HL-60 (cell line): ENCODE measurements around the gene ABCC1.

Experiments used
- DNase-seq, 2 experiments: peaks; one replicate each; pipeline ENCODE4 v3.0.0-alpha.2; 2010 to 2020; ENCODE audit warnings: low read depth in 1 of 2, low spot score in 1 of 2
- H3K27ac ChIP-seq: fragments of 250-450 bp; sonication (Bioruptor Pico); replicated peaks from 2 replicates; pipeline ENCODE4 v1.5.1; 2020; ENCODE audit warnings: mild to moderate bottlenecking, moderate library complexity
- H3K27me3 ChIP-seq: fragments of 250-450 bp; sonication (Bioruptor Pico); 2 replicates; pipeline ENCODE4 v1.5.1; 2021; ENCODE audit warnings: mild to moderate bottlenecking, moderate library complexity; ENCODE audit not compliant: insufficient read depth, poor library complexity, severe bottlenecking
- H3K4me3 ChIP-seq: replicated peaks from 2 replicates; pipeline ENCODE4 v1.5.1; 2011; ENCODE audit warnings: mild to moderate bottlenecking, control low read depth, low read length; ENCODE audit not compliant: insufficient read depth
- GABPA ChIP-seq: IDR thresholded peaks from 2 replicates; pipeline ENCODE4 v1.6.1; 2012; ENCODE audit warnings: low read depth
- POLR2AphosphoS5 ChIP-seq: IDR thresholded peaks from 2 replicates; pipeline ENCODE4 v1.6.1; 2012; ENCODE audit warnings: low read depth
- SPI1 ChIP-seq: IDR thresholded peaks from 2 replicates; pipeline ENCODE4 v1.6.1; 2012; ENCODE audit warnings: low read depth, mild to moderate bottlenecking, borderline replicate concordance
- TF ChIP-seq, protein P1 (sequence below): IDR thresholded peaks from 2 replicates; pipeline ENCODE4 v1.6.1; 2012; ENCODE audit warnings: low read depth; ENCODE audit not compliant: insufficient replicate concordance
- TF ChIP-seq, protein P2 (sequence below): IDR thresholded peaks from one replicate; pipeline ENCODE4 v1.5.1; 2011; ENCODE audit warnings: low read length, control low read depth, inconsistent platforms; ENCODE audit not compliant: insufficient read depth

ABCC1 gene

DNA sequence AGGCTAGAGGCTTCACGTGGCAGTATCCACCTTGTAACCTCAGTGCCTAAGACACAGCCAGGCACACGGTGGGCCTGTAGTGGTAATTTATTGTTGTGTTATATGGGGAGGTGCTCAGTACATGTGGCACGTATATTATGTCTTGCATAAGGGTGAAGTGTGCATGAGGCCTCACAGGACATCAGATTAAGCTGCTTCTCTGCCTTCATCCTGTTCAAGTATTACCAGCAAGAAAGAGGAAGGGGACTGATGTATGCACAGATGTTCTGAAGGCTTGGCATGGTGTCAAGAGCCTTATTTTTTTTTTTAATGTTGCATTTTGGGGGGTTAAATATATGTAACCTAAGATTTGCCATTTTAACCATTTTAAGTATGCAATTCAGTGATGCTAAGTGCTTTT, 71.6 kb downstream of the ABCC1 start:
- TF ChIP-seq, protein P1, sequence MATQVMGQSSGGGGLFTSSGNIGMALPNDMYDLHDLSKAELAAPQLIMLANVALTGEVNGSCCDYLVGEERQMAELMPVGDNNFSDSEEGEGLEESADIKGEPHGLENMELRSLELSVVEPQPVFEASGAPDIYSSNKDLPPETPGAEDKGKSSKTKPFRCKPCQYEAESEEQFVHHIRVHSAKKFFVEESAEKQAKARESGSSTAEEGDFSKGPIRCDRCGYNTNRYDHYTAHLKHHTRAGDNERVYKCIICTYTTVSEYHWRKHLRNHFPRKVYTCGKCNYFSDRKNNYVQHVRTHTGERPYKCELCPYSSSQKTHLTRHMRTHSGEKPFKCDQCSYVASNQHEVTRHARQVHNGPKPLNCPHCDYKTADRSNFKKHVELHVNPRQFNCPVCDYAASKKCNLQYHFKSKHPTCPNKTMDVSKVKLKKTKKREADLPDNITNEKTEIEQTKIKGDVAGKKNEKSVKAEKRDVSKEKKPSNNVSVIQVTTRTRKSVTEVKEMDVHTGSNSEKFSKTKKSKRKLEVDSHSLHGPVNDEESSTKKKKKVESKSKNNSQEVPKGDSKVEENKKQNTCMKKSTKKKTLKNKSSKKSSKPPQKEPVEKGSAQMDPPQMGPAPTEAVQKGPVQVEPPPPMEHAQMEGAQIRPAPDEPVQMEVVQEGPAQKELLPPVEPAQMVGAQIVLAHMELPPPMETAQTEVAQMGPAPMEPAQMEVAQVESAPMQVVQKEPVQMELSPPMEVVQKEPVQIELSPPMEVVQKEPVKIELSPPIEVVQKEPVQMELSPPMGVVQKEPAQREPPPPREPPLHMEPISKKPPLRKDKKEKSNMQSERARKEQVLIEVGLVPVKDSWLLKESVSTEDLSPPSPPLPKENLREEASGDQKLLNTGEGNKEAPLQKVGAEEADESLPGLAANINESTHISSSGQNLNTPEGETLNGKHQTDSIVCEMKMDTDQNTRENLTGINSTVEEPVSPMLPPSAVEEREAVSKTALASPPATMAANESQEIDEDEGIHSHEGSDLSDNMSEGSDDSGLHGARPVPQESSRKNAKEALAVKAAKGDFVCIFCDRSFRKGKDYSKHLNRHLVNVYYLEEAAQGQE = no peak
- peak; percentile 22; the same call in 1 of the 2 replicates for TF ChIP-seq POLR2AphosphoS5
- TF ChIP-seq GABPA = no peak
- TF ChIP-seq SPI1 = peak; percentile 85
- TF ChIP-seq, protein P2, sequence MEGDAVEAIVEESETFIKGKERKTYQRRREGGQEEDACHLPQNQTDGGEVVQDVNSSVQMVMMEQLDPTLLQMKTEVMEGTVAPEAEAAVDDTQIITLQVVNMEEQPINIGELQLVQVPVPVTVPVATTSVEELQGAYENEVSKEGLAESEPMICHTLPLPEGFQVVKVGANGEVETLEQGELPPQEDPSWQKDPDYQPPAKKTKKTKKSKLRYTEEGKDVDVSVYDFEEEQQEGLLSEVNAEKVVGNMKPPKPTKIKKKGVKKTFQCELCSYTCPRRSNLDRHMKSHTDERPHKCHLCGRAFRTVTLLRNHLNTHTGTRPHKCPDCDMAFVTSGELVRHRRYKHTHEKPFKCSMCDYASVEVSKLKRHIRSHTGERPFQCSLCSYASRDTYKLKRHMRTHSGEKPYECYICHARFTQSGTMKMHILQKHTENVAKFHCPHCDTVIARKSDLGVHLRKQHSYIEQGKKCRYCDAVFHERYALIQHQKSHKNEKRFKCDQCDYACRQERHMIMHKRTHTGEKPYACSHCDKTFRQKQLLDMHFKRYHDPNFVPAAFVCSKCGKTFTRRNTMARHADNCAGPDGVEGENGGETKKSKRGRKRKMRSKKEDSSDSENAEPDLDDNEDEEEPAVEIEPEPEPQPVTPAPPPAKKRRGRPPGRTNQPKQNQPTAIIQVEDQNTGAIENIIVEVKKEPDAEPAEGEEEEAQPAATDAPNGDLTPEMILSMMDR = no peak
- DNase-seq = peak in 1 of 2 experiments; percentile 39
- 0 out of 2 replicates have a peak overlapping the region, but pooled peaks have one; percentile 14 for H3K27ac ChIP-seq
- no peak overlapping the region for H3K4me3 ChIP-seq
- no peaks in the 10 kb centered on the region for H3K27me3 ChIP-seq

DNA sequence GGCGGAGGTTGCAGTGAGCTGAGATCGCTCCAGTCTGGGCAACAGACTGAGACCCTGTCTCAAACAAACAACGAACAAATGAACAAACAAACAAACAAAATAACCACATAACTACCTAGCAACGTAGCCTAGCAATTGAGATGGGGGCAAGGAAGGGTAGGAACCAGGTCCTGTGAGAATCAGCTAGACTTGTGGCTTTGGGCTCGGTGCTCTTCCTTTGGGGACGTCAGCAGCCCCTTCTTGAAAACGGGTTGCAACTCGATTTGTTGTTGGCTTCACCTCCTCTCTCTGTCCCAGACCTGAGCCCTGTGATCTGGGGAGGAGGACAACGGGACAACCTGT, 72.2 kb downstream of the ABCC1 start:
- no peak overlapping the region for H3K27ac ChIP-seq
- no peak for DNase-seq
- no peak for TF ChIP-seq GABPA
- TF ChIP-seq, protein P2 = no peak
- H3K27me3 ChIP-seq = no peaks in the 10 kb centered on the region
- no peak overlapping the region for H3K4me3 ChIP-seq

DNA sequence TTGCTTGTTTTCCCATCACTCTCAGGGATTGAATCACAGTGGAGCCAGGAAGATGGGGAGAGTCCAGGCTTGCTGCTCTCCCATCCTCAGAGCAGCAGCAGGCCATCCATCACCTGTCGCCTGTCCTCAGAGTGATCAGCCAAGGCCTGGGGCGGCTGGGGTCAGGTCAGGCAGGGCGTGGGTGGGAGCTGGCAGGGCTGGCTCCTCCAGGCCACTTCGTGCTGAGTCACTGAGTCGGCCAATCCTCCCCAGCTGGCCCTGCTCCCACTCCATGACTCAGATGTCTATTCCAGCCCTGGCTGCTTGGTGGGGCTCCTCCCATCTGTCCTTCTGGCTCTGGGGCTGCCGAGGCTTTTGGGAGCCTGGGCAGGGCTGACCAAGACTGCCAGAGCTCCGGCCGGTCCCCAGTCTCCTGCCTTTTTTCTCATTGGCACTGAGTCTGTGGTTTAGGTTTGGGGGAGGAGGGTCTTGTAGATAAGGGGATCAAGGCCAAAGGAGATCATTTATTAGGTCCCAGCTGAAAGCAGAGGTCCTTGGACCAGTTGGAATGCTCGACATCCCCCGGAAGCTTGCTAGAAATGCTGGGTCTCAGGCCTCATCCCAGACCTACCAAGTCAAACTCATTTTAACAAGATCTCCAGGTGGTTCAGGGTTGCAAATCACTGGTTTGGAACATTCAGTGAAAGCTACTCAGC, 72.7 kb downstream of the ABCC1 start:
- Histone ChIP-seq H3K27me3 (no peaks in the 10 kb centered on the region), H3K4me3 (no peak overlapping the region), H3K27ac (no peak overlapping the region)
- no peak for TF ChIP-seq SPI1
- TF ChIP-seq POLR2AphosphoS5 = no peak
- TF ChIP-seq GABPA = no peak
- TF ChIP-seq, protein P1 = no peak
- TF ChIP-seq, protein P2 = no peak
- no peak for DNase-seq

DNA sequence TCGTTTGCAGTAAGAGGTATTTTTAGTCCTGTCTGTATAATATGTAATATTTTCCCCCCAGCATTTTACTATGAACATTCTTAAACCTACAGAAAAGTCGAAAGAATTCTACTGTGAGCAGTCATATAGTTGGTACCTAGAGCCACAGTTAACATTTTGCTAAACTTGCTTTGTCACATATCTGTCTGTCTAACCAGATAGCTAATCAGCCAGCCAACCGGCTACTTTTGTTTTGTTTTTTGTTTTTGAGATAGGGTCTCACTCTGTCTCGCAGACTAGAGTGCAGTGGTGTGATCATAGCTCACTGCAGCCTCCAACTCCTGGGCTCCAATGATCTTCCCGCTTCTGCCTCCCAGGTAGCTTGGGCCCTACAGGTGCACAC, 73.3 kb downstream of the ABCC1 start:
- no peak for TF ChIP-seq GABPA
- no peak for TF ChIP-seq SPI1
- TF ChIP-seq, protein P1 = no peak
- TF ChIP-seq POLR2AphosphoS5 = no peak
- TF ChIP-seq, protein P2 = no peak
- Histone ChIP-seq H3K4me3 (no peak overlapping the region), H3K27me3 (no peaks in the 10 kb centered on the region), H3K27ac (no peak overlapping the region)
- DNase-seq = no peak
